SK-N-SH (cell line): Measurements from ENCODE around the gene GIPC2. TPM values are rescaled to one million over a fixed set of nuclear protein-coding genes. Genes with fewer than 3 reads are reported as not detected.

Source experiments
- CTCF ChIA-PET: fragments of 300-600, 350-600 bp; formaldehyde crosslinking; extraction: SDS; loops from one replicate; lab custom pipeline; 2021; lab: Yijun Ruan, JAX
- POLR2A ChIA-PET: fragments of 350-600 bp; sonication (Branson Sonifier 250); formaldehyde crosslinking; extraction: SDS; loops from one replicate; lab custom pipeline; 2020; ENCODE audit warnings: antibody characterized with exemption, inconsistent platforms; lab: Yijun Ruan, JAX
- DNase-seq: peaks from one replicate; pipeline ENCODE4 v3.0.0; 2012
- H2AFZ ChIP-seq: fragments of 200-600 bp; sonication (generic); 2 replicates; pipeline ENCODE4 v1.8.1; 2016; ENCODE audit warnings: antibody characterized with exemption, mild to moderate bottlenecking, low read depth
- H3F3A ChIP-seq: fragments of 200-600 bp; sonication (generic); replicated peaks from 2 replicates; pipeline ENCODE3; 2016; ENCODE audit warnings: antibody characterized with exemption, mild to moderate bottlenecking; ENCODE audit not compliant: insufficient read depth
- H3K27ac ChIP-seq, 2 experiments: fragments of 200-500 bp in 1 of 2; fragments of 200-600 bp in 1 of 2; sonication (Bioruptor generic) in 1 of 2; sonication (generic), shearing (Covaris generic) in 1 of 2; 2 replicates each; pipeline versions ENCODE4 v1.5.1 to v1.6.1; 2014 to 2016; ENCODE audit warnings: low read depth in 2 of 2, inconsistent platforms in 1 of 2, low read length in 1 of 2, mild to moderate bottlenecking in 1 of 2, mixed read lengths in 1 of 2
- H3K27me3 ChIP-seq: fragments of 200-600 bp; sonication (generic), shearing (Covaris generic); 2 replicates; pipeline ENCODE4 v1.6.1; 2016; ENCODE audit warnings: mixed run types; ENCODE audit not compliant: insufficient read depth
- H3K36me3 ChIP-seq, 2 experiments: fragments of 200-500 bp in 1 of 2; fragments of 200-600 bp in 1 of 2; sonication (Bioruptor generic) in 1 of 2; sonication (generic) in 1 of 2; replicated peaks in 1 of 2; 2 replicates each; pipeline versions ENCODE3 to v1.5.1; 2014 to 2016; ENCODE audit warnings: low read length in 1 of 2, mild to moderate bottlenecking in 1 of 2; ENCODE audit not compliant: insufficient read depth in 2 of 2, control insufficient read depth in 1 of 2
- H3K4me1 ChIP-seq, 2 experiments: fragments of 200-500 bp in 1 of 2; fragments of 200-600 bp in 1 of 2; sonication (Bioruptor generic) in 1 of 2; sonication (generic), shearing (Covaris generic) in 1 of 2; 2 replicates each; pipeline versions ENCODE4 v1.5.1 to v1.6.1; 2014 to 2016; ENCODE audit warnings: low read depth in 1 of 2, low read length in 1 of 2, mixed run types in 1 of 2; ENCODE audit not compliant: insufficient read depth in 2 of 2, control insufficient read depth in 1 of 2
- H3K4me2 ChIP-seq: fragments of 200-600 bp; sonication (generic), shearing (Covaris generic); 2 replicates; pipeline ENCODE4 v1.6.1; 2017; ENCODE audit warnings: mixed run types
- H3K4me3 ChIP-seq, 2 experiments: fragments of 200-500 bp in 1 of 2; fragments of 200-600 bp in 1 of 2; sonication (Bioruptor generic) in 1 of 2; sonication (generic), shearing (Covaris generic) in 1 of 2; 2 replicates each; pipeline versions ENCODE4 v1.5.1 to v1.8.1; 2014 to 2016; ENCODE audit warnings: low read depth in 2 of 2, inconsistent platforms in 1 of 2, low read length in 1 of 2, mild to moderate bottlenecking in 1 of 2, mixed read lengths in 1 of 2, moderate library complexity in 1 of 2
- H3K79me2 ChIP-seq: fragments of 200-600 bp; sonication (generic); 2 replicates; pipeline ENCODE4 v1.8.1; 2017; ENCODE audit warnings: mild to moderate bottlenecking; ENCODE audit not compliant: insufficient read depth
- H3K9ac ChIP-seq: fragments of 200-600 bp; sonication (generic); 2 replicates; pipeline ENCODE4 v1.6.1; 2017; ENCODE audit warnings: mixed run types
- H3K9me2 ChIP-seq: fragments of 200-600 bp; sonication (generic); 2 replicates; pipeline ENCODE4 v1.6.1; 2017; ENCODE audit warnings: mixed run types
- H3K9me3 ChIP-seq: fragments of 200-600 bp; sonication (generic); 2 replicates; pipeline ENCODE4 v1.6.1; 2017; ENCODE audit warnings: mixed run types, mild to moderate bottlenecking, moderate library complexity
- H4K20me1 ChIP-seq: fragments of 200-600 bp; sonication (generic); 2 replicates; pipeline ENCODE4 v1.6.1; 2017; ENCODE audit warnings: mild to moderate bottlenecking, mixed run types; ENCODE audit not compliant: insufficient read depth
- EP300 ChIP-seq, 2 experiments: IDR thresholded peaks; 2 replicates each; pipeline versions ENCODE4 v1.4.0 to v1.6.1; 2012; ENCODE audit warnings: borderline replicate concordance in 1 of 2, low read depth in 1 of 2, low read length in 1 of 2
- EZH2phosphoT487 ChIP-seq: fragments of 200-600 bp; sonication (generic); IDR thresholded peaks from 2 replicates; pipeline ENCODE4 v1.6.1; 2017; ENCODE audit warnings: low read depth, mixed run types, mild to moderate bottlenecking, antibody characterized with exemption, moderate library complexity, borderline replicate concordance
- FOSL2 ChIP-seq: IDR thresholded peaks from 2 replicates; pipeline ENCODE4 v1.4.0; 2012; ENCODE audit warnings: low read depth, mild to moderate bottlenecking, moderate library complexity, borderline replicate concordance
- FOXJ3 ChIP-seq: sonication (generic); formaldehyde crosslinking; IDR thresholded peaks from 2 replicates; pipeline ENCODE4 v1.5.1; 2020; ENCODE audit warnings: mild to moderate bottlenecking, missing genetic modification reagents
- JUND ChIP-seq: IDR thresholded peaks from 2 replicates; pipeline ENCODE4 v1.4.0; 2012
- MAX ChIP-seq: IDR thresholded peaks from 2 replicates; pipeline ENCODE4 v1.4.0; 2012; ENCODE audit warnings: low read depth
- MEF2A ChIP-seq: IDR thresholded peaks from 2 replicates; pipeline ENCODE4 v1.4.0; 2012; ENCODE audit warnings: low read depth, borderline replicate concordance
- MXI1 ChIP-seq: IDR thresholded peaks from 2 replicates; pipeline ENCODE4 v1.6.1; 2012; ENCODE audit warnings: mild to moderate bottlenecking, low read depth, low read length, improper control_type of control experiment
- NFIC ChIP-seq: IDR thresholded peaks from 2 replicates; pipeline ENCODE4 v1.4.0; 2012; ENCODE audit warnings: borderline replicate concordance
- POLR2AphosphoS5 ChIP-seq: IDR thresholded peaks from 2 replicates; pipeline ENCODE4 v1.6.1; 2012; ENCODE audit warnings: low read depth, low read length
- RXRA ChIP-seq: IDR thresholded peaks from 2 replicates; pipeline ENCODE4 v1.4.0; 2012; ENCODE audit warnings: low read depth, mild to moderate bottlenecking, borderline replicate concordance
- TAF1 ChIP-seq: IDR thresholded peaks from 2 replicates; pipeline ENCODE4 v1.6.1; 2012; ENCODE audit warnings: low read depth, mild to moderate bottlenecking, low read length, moderate library complexity, borderline replicate concordance
- TCF12 ChIP-seq: IDR thresholded peaks from 2 replicates; pipeline ENCODE4 v1.4.0; 2012
- ZBTB33 ChIP-seq: IDR thresholded peaks from 2 replicates; pipeline ENCODE4 v1.4.0; 2012; ENCODE audit warnings: low read depth, borderline replicate concordance
- WGBS: methylation state at CpG from one replicate; pipeline ENCODE4 v1.1.6; 2017; ENCODE audit warnings: low lambda C conversion rate; 5-methylcytosine and 5-hydroxymethylcytosine counted together
- polyA plus RNA-seq, 3 experiments: library from polyadenylated mRNA; depleted of rRNA; stranded (reverse); fragments of >200 nt; gene quantifications; 2 replicates each; pipeline ENCODE4 v1.2.3, GENCODE V29; 2012
- TF ChIP-seq, protein P1 (sequence below): IDR thresholded peaks from 2 replicates; pipeline ENCODE4 v1.6.1; 2012; ENCODE audit warnings: mild to moderate bottlenecking, low read depth, low read length, moderate library complexity
- TF ChIP-seq, protein P2 (sequence below): fragments of 150-350 bp; IDR thresholded peaks from 2 replicates; pipeline ENCODE4 v1.6.1; 2016; ENCODE audit warnings: mild to moderate bottlenecking, low read depth, low read length

Gene GIPC2
- polyA plus RNA-seq, 1 of the 3 experiments (the other 2 are of a cell fraction): 0.02 TPM

DNA sequence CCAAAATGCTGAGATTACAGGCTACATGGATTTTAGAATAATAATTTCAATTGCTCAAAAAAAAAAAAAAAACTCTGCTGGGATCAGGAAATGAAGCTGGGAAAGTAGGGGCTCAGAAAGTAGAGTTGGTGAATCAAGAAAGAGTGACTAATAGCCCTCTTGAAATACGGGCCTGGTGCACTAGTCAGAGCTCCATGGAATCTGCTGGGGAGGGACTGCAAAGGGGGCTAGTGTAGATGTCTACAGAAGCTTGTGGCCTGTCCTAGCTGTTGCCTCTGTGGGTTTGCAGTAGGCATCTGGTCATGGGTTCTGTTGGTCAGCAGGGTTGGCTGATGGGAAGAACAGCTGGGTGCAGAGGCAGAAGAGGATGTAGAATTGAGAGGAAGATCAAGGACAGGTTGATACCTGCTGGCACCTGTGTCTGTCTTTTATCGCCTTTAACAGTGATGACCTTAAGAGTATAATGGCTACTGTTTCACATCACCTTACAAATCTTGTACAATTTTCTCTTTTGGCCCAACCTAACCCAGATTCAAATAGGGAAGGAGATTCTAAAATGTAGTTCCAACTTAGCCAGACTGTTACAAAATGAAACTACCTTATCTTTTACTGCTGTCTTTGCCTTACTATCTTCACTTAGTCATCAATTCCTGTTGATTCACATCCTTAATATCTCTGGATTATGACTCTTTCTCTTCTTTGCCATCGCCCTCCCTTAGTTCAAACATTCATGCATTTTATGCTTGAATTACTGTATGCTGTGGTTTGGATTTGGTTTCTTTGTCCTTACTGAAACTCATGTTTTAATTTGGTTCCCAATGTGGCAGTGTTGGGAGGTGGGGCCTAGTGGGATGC is 126.2 kb downstream of the GIPC2 start (continued):
- TF ChIP-seq, protein P1, sequence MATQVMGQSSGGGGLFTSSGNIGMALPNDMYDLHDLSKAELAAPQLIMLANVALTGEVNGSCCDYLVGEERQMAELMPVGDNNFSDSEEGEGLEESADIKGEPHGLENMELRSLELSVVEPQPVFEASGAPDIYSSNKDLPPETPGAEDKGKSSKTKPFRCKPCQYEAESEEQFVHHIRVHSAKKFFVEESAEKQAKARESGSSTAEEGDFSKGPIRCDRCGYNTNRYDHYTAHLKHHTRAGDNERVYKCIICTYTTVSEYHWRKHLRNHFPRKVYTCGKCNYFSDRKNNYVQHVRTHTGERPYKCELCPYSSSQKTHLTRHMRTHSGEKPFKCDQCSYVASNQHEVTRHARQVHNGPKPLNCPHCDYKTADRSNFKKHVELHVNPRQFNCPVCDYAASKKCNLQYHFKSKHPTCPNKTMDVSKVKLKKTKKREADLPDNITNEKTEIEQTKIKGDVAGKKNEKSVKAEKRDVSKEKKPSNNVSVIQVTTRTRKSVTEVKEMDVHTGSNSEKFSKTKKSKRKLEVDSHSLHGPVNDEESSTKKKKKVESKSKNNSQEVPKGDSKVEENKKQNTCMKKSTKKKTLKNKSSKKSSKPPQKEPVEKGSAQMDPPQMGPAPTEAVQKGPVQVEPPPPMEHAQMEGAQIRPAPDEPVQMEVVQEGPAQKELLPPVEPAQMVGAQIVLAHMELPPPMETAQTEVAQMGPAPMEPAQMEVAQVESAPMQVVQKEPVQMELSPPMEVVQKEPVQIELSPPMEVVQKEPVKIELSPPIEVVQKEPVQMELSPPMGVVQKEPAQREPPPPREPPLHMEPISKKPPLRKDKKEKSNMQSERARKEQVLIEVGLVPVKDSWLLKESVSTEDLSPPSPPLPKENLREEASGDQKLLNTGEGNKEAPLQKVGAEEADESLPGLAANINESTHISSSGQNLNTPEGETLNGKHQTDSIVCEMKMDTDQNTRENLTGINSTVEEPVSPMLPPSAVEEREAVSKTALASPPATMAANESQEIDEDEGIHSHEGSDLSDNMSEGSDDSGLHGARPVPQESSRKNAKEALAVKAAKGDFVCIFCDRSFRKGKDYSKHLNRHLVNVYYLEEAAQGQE: no peak
- TF ChIP-seq POLR2AphosphoS5 (no peak; the same call in 1 of the 2 replicates), RXRA (no peak), ZBTB33 (0 out of 2 replicates have a peak, but pooled peaks have one; percentile 23), MXI1 (no peak), MAX (peak; percentile 47; the same call in 1 of the 2 replicates)
- TF ChIP-seq, all 33 proteins: peak for 8

DNA sequence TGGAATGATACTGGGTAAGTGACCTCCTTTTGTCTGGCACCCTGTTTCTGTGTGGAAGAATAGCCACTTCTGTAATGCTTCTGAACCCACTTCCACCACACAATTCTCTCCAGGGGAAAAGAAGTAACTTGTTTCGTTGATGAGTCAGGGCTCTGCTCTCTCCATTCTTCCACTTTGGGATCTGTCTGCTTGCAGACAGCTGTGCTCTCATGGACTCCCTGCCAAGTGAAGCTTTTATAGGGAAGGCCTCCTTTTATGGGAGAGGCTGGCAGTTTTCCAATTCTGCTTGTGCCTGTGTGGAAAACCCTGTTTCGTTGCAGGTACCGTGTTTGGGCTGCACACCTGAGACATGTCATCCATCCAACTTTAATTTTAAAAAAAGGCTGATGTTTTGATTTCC is 130.7 kb downstream of the GIPC2 start:
- Histone ChIP-seq H3K4me2 (no peak overlapping the region), H3K27me3 (no peaks in the 10 kb centered on the region), H3K9me2 (no peaks in the 10 kb centered on the region), H3K27ac (peak overlapping the region in 1 of 2 experiments; percentile 27; a peak in 1 of 4 replicates), H3K9me3 (no peaks in the 10 kb centered on the region), H4K20me1 (no peaks in the 10 kb centered on the region), H2AFZ (no peak overlapping the region), H3K4me1 (peaks cover 0 to 5% of the 10 kb centered on the region in 2 experiments; a peak in 1 of 4 replicates), H3K36me3 (no peaks in the 10 kb centered on the region), H3K79me2 (no peaks in the 10 kb centered on the region), H3F3A (peaks cover 18% of the 10 kb centered on the region), H3K9ac (no peak overlapping the region), H3K4me3 (no peak overlapping the region)
- POLR2A ChIA-PET: no interaction called here
- TF ChIP-seq FOXJ3 (CRISPR knock-in tag) (no peak), EP300 (IDR thresholded peaks at IDR 0.05; ENCODE audit: borderline replicate concordance in 1 of 2, low read depth in 1 of 2, low read length in 1 of 2) (no peak), MEF2A (no peak), EZH2phosphoT487 (no peak), TAF1 (no peak), FOSL2 (peak; percentile 30; the same call in 1 of the 2 replicates), JUND (0 out of 2 replicates have a peak, but pooled peaks have one; percentile 29), NFIC (peak; percentile 59; the same call in 1 of the 2 replicates), TCF12 (peak; percentile 66)
- TF ChIP-seq, protein P2, sequence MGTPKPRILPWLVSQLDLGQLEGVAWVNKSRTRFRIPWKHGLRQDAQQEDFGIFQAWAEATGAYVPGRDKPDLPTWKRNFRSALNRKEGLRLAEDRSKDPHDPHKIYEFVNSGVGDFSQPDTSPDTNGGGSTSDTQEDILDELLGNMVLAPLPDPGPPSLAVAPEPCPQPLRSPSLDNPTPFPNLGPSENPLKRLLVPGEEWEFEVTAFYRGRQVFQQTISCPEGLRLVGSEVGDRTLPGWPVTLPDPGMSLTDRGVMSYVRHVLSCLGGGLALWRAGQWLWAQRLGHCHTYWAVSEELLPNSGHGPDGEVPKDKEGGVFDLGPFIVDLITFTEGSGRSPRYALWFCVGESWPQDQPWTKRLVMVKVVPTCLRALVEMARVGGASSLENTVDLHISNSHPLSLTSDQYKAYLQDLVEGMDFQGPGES: no peak
- CTCF ChIA-PET: interaction anchor here (0.6 kb wide), 1 partner anchor 126 kb away, joined by 4 read pairs; no protein-coding TSS in a partner anchor
- 61% methylated on average over 3 of the region's 3 CpGs for WGBS
- DNase-seq: no peak
